Activated naive CD8-positive, alpha-beta T cell treated with anti-CD3 and anti-CD28 coated beads, Interleukin-2, amount 10 ng/mL, durations not matched to agents 7 days and 5 days (primary cell): ENCODE results near the gene BRWD1. TPM values are rescaled to one million over a fixed set of nuclear protein-coding genes. Genes with fewer than 3 reads are reported as not detected.
"Not testable (repeated sequence)": the region's sequence is repeated elsewhere in the genome, so short reads cannot be mapped to it uniquely, and the experiment has no call there.

Experiments
- ATAC-seq: fragments of 150-1000 bp; cut with Tn5 transposase; one replicate; pipeline ENCODE4 v1.10.0; 2021; ENCODE audit warnings: low read depth, moderate library complexity
- POLR2A ChIA-PET: fragments of 350-600 bp; sonication (Branson Sonifier 250); formaldehyde crosslinking; loops from one replicate; lab custom pipeline; 2021; ENCODE audit warnings: antibody characterized with exemption; lab: Charles Lee
- DNase-seq: peaks from one replicate; pipeline ENCODE4 v3.0.0; 2021
- H3K27ac Mint-ChIP-seq: one replicate; pipeline ENCODE4 v1.8.0; 2022; ENCODE audit warnings: mild to moderate bottlenecking, mixed read lengths
- H3K27me3 Mint-ChIP-seq: one replicate; pipeline ENCODE4 v1.8.0; 2022; ENCODE audit warnings: mild to moderate bottlenecking, moderate library complexity, mixed read lengths
- H3K36me3 Mint-ChIP-seq: one replicate; pipeline ENCODE4 v1.8.0; 2021; ENCODE audit warnings: mild to moderate bottlenecking, mixed read lengths
- H3K4me1 Mint-ChIP-seq: one replicate; pipeline ENCODE4 v1.8.0; 2021; ENCODE audit warnings: mixed read lengths
- H3K4me3 Mint-ChIP-seq: one replicate; pipeline ENCODE4 v1.8.0; 2022; ENCODE audit warnings: mild to moderate bottlenecking, moderate library complexity, mixed read lengths
- H3K9me3 Mint-ChIP-seq: one replicate; pipeline ENCODE4 v1.8.0; 2021; ENCODE audit warnings: mixed read lengths
- total RNA-seq, 2 experiments: library from RNA; stranded (reverse); gene quantifications; one replicate each; pipeline ENCODE4 v1.2.3, GENCODE V29; 2021

The BRWD1 gene
- total RNA-seq, 2 experiments from 2014 or later: 53.5 to 62.9 TPM

- no peaks in the 10 kb centered on the region for H3K9me3 Mint-ChIP-seq
- H3K4me1 Mint-ChIP-seq: peaks cover 5% of the 10 kb centered on the region
- H3K27ac Mint-ChIP-seq: no peak overlapping the region
- H3K4me3 Mint-ChIP-seq: no peak overlapping the region
- POLR2A ChIA-PET: no interaction called here
- ATAC-seq (no peak), DNase-seq (no peak)
- H3K36me3 Mint-ChIP-seq: peaks cover 33% of the 10 kb centered on the region
- no peaks in the 10 kb centered on the region for H3K27me3 Mint-ChIP-seq
Observed at GRCh38 chr21:39221997-39222486, 91.4 kb downstream of the BRWD1 start.

DNA sequence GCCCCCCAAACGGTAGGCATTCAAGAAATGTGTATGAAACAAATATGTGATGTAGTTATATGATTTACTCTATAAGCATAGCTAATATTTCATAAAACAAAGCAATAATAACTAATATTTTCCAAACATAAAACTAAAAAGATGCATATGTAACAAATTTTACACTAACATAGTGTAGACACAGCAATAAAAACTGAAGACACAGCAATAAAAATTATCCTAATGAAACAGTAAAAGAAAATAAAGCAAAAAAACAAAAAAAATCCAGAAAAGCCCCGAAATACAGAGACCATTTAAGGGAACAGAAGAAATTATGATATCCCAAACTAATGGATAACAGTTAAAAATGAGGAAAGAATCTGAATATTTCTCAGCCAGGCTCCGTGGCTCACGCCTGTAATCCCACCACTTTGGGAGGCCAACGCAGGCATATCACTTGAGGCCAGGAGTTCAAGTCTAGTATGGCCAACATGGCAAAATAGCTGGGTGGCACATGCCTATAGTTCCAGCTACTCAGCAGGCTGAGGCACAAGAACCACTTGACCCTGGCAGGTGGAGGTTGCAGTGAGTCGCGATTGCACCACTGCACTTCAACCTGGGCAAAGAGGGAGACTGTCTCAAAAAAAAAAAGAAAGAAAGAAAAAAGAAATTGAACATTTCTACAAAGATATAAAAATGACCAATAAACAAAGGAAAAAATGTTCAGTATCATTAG is 92.0 kb downstream of the BRWD1 start:
- ATAC-seq (no peak), DNase-seq (no peak)
- H3K9me3 Mint-ChIP-seq: no peaks in the 10 kb centered on the region
- no peak overlapping the region for H3K27ac Mint-ChIP-seq
- POLR2A ChIA-PET: no interaction called here
- H3K4me1 Mint-ChIP-seq: peaks cover 5% of the 10 kb centered on the region
- H3K36me3 Mint-ChIP-seq: peaks cover 31% of the 10 kb centered on the region
- H3K27me3 Mint-ChIP-seq: no peaks in the 10 kb centered on the region
- no peak overlapping the region for H3K4me3 Mint-ChIP-seq

DNA sequence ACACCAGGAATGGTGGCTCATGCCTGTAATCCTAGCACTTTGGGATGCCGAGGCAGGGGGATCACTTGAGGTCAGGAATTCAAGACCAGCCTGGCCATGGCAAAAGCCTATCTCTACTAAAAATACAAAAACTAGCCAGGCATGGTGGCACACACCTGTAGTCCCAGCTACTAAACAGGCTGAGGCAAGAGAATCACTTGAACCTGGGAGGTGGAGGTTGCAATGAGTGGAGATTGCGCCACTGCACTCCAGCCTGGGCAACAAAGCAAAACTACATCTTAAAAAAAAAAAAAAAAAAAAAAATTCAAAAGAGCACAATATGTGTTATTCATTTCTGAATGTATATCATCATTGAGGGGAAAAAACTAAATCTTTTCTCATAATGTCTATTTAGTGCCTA is 92.6 kb downstream of the BRWD1 start:
- ATAC-seq, DNase-seq, H3K4me3 Mint-ChIP-seq, H3K9me3 Mint-ChIP-seq, POLR2A ChIA-PET, H3K4me1 Mint-ChIP-seq, H3K27me3 Mint-ChIP-seq, H3K27ac Mint-ChIP-seq: not testable (repeated sequence)
- H3K36me3 Mint-ChIP-seq: peaks cover 30% of the 10 kb centered on the region

- Mint-ChIP-seq H3K27me3 (no peaks in the 10 kb centered on the region), H3K4me3 (no peak overlapping the region), H3K9me3 (no peaks in the 10 kb centered on the region), H3K4me1 (peaks cover 5% of the 10 kb centered on the region), H3K27ac (no peak overlapping the region), H3K36me3 (peaks cover 34% of the 10 kb centered on the region)
- POLR2A ChIA-PET: no interaction called here
- ATAC-seq (no peak), DNase-seq (no peak)
Observed at GRCh38 chr21:39220150-39220549, 93.3 kb downstream of the BRWD1 start.

DNA sequence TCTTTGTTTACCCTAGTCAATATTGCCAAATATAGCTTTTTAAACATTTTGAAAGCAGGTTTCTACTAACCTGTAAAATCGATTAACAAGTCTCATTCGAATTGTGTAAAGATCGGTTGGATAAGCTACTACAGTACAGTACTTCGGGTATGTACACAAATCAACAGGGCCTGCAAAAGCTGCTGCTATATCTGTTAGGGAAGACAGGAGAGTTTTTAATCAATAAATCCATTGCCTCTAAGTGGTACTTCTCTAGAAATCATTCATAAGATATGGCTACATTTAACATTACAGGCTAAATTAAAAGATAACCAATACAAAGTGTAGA is 95.4 kb downstream of the BRWD1 start:
- DNase-seq (no peak), ATAC-seq (no peak)
- peaks cover 23% of the 10 kb centered on the region for H3K36me3 Mint-ChIP-seq
- POLR2A ChIA-PET: no interaction called here
- H3K4me3 Mint-ChIP-seq: no peak overlapping the region
- no peaks in the 10 kb centered on the region for H3K27me3 Mint-ChIP-seq
- H3K9me3 Mint-ChIP-seq: no peaks in the 10 kb centered on the region
- H3K27ac Mint-ChIP-seq: no peak overlapping the region
- peaks cover 3% of the 10 kb centered on the region for H3K4me1 Mint-ChIP-seq

- POLR2A ChIA-PET: interaction anchor here (0.5 kb wide), 1 partner anchor 86 kb away, joined by 4 read pairs; no protein-coding TSS in a partner anchor
- Mint-ChIP-seq H3K4me1 (peaks cover 3% of the 10 kb centered on the region), H3K27ac (no peak overlapping the region), H3K36me3 (peaks cover 21% of the 10 kb centered on the region), H3K27me3 (no peaks in the 10 kb centered on the region), H3K9me3 (no peaks in the 10 kb centered on the region), H3K4me3 (no peak overlapping the region)
- ATAC-seq (no peak), DNase-seq (no peak)
Observed at GRCh38 chr21:39217356-39218081, 95.9 kb downstream of the BRWD1 start.

GRCh38 chr21:39216290-39216689 is 97.1 kb downstream of the BRWD1 start:
- ATAC-seq (no peak), DNase-seq (no peak)
- Mint-ChIP-seq H3K9me3 (no peaks in the 10 kb centered on the region), H3K27me3 (no peaks in the 10 kb centered on the region), H3K4me1 (peaks cover 3% of the 10 kb centered on the region), H3K4me3 (no peak overlapping the region), H3K27ac (no peak overlapping the region), H3K36me3 (peaks cover 28% of the 10 kb centered on the region)
- POLR2A ChIA-PET: no interaction called here

DNA sequence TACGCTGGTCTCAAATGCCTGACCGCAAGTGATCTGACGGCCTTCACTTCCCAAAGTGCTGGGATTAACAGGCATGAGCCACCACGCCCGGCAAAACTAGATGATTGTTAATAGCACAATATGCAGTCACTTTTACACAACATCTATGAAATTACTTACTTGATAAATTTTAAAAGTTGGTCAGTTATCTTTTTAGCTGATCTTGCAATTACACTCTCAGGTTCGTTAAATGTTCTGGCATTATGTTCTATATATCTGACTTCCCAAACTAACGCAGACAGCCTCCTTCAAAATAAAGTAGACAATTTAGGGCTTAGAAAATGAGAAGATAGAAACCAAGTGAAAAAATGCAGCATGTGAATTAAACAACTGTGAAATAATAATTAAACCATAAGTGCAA is 98.4 kb downstream of the BRWD1 start:
- POLR2A ChIA-PET: no interaction called here
- no peak for DNase-seq
- Mint-ChIP-seq H3K27ac (no peak overlapping the region), H3K9me3 (no peaks in the 10 kb centered on the region), H3K4me1 (peaks cover 3% of the 10 kb centered on the region), H3K36me3 (peaks cover 32% of the 10 kb centered on the region), H3K4me3 (no peak overlapping the region), H3K27me3 (no peaks in the 10 kb centered on the region)
- no peak for ATAC-seq

DNA sequence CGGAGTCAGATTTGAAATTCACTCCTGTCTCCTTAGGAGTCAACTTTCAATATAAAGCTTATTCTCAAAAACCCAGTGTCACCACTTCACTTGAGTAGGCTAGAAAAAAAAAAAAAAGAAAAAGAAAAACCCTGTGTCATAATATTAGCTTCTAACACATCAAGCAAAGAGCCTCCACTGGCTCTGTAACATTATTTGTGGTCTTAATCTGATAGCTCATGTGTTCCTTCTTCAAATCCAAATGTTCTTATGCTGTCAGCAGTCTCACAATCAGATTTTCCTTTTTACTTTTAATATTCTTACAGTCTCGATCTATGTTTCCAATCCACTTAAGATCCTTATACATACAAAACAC is 104.1 kb downstream of the BRWD1 start:
- Mint-ChIP-seq H3K27me3 (no peaks in the 10 kb centered on the region), H3K36me3 (peaks cover 40% of the 10 kb centered on the region), H3K4me1 (peaks cover 5% of the 10 kb centered on the region), H3K27ac (no peak overlapping the region), H3K4me3 (no peak overlapping the region), H3K9me3 (no peaks in the 10 kb centered on the region)
- ATAC-seq: no peak
- DNase-seq: no peak
- POLR2A ChIA-PET: interaction anchor here (0.6 kb wide), 1 partner anchor 199 kb away, joined by 3 read pairs; no protein-coding TSS in a partner anchor

- Mint-ChIP-seq H3K4me3 (no peak overlapping the region), H3K27me3 (no peaks in the 10 kb centered on the region), H3K9me3 (no peaks in the 10 kb centered on the region), H3K4me1 (peaks cover 5% of the 10 kb centered on the region), H3K36me3 (peaks cover 38% of the 10 kb centered on the region), H3K27ac (no peak overlapping the region)
- POLR2A ChIA-PET: interaction anchor here (0.6 kb wide), 1 partner anchor 200 kb away, joined by 3 read pairs; no protein-coding TSS in a partner anchor
- DNase-seq (no peak), ATAC-seq (no peak)
Observed at GRCh38 chr21:39208624-39209333, 104.7 kb downstream of the BRWD1 start.

GRCh38 chr21:39204134-39204533 is 109.3 kb downstream of the BRWD1 start:
- Mint-ChIP-seq H3K36me3 (peaks cover 31% of the 10 kb centered on the region), H3K27ac (no peak overlapping the region), H3K4me3 (no peak overlapping the region), H3K27me3 (no peaks in the 10 kb centered on the region), H3K4me1 (peaks cover 3% of the 10 kb centered on the region), H3K9me3 (no peaks in the 10 kb centered on the region)
- ATAC-seq (no peak), DNase-seq (no peak)
- POLR2A ChIA-PET: no interaction called here

GRCh38 chr21:39198800-39199199 is 114.6 kb downstream of the BRWD1 start:
- POLR2A ChIA-PET: no interaction called here
- Mint-ChIP-seq H3K27me3 (no peaks in the 10 kb centered on the region), H3K27ac (no peak overlapping the region), H3K4me3 (no peak overlapping the region), H3K36me3 (peaks cover 42% of the 10 kb centered on the region), H3K9me3 (no peaks in the 10 kb centered on the region), H3K4me1 (peaks cover 18% of the 10 kb centered on the region)
- no peak for DNase-seq
- ATAC-seq: no peak

GRCh38 chr21:39197448-39198233 is 115.8 kb downstream of the BRWD1 start:
- POLR2A ChIA-PET: no interaction called here

More at GRCh38 chr21:39197448-39198233, 115.8 kb downstream of the BRWD1 start:
- DNase-seq: no peak
- Mint-ChIP-seq H3K9me3 (no peaks in the 10 kb centered on the region), H3K27ac (no peak overlapping the region), H3K27me3 (no peaks in the 10 kb centered on the region), H3K36me3 (peaks cover 39% of the 10 kb centered on the region), H3K4me1 (peaks cover 18% of the 10 kb centered on the region), H3K4me3 (no peak overlapping the region)
- no peak for ATAC-seq
